ENCODE measurements around the gene SELENOM. TPM values are rescaled to one million over a fixed set of nuclear protein-coding genes. Genes with fewer than 3 reads are reported as not detected.

The SELENOM gene
- total and polyA plus RNA-seq, 2 of the 8 experiments (the other 6 are each of a cell fraction or from before 2014, with no cell fraction given), result 22.7 to 40.0 TPM

- TF ChIP-seq CHD7 (IDR thresholded peaks at IDR 0.05; ENCODE audit: insufficient replicate concordance, low read length) (no peak), SIN3A (conservative IDR thresholded peaks at IDR 0.05 in 1 of 2, IDR thresholded peaks at IDR 0.05 in 1 of 2; ENCODE audit: low read depth in 1 of 2, low read length in 2 of 2) (no peak), RAD21 (IDR thresholded peaks at IDR 0.05 in 1 of 2, conservative IDR thresholded peaks at IDR 0.05 in 1 of 2; ENCODE audit: low read depth in 2 of 2, low read length in 2 of 2) (no peak), SAP30 (IDR thresholded peaks at IDR 0.05; ENCODE audit: insufficient read depth, insufficient replicate concordance, low read length) (no peak), HDAC6 (IDR thresholded peaks at IDR 0.05; ENCODE audit: low read depth, low read length) (no peak), NRF1 (IDR thresholded peaks at IDR 0.05; ENCODE audit: low read depth, low read length) (no peak), SIRT6 (IDR thresholded peaks at IDR 0.05; ENCODE audit: low read length) (no peak), RNF2 (IDR thresholded peaks at IDR 0.05; ENCODE audit: borderline replicate concordance, low read depth, low read length, missing control alignments, poor library complexity, severe bottlenecking) (no peak), KDM1A (IDR thresholded peaks at IDR 0.05; ENCODE audit: borderline replicate concordance, low read length) (no peak)
Measured at GRCh38 chr22:31122532-31123291, 15.3 kb upstream of the SELENOM start, which contains the start of gene INPP5J (continued).
